Gastroesophageal sphincter (tissue), 4 donors: ENCODE results near the gene TFR2. TPM values are rescaled to one million over a fixed set of nuclear protein-coding genes. Genes with fewer than 3 reads are reported as not detected.

ENCODE experiments used
- ATAC-seq: fragments of 150-250 bp; one replicate; pipeline ENCODE4 v1.9.1; 2016; ENCODE audit warnings: mild to moderate bottlenecking, moderate library complexity
- H3K27ac ChIP-seq, 4 donors: fragments of 200-600 bp; sonication (generic) in 3 of 4; 1 replicate in 3 of 4; 2 replicates in 1 of 4; pipeline ENCODE4 v1.5.1; 2016 to 2019
- H3K27me3 ChIP-seq: fragments of 200-600 bp; sonication (generic); one replicate; pipeline ENCODE4 v1.5.1; 2019
- H3K36me3 ChIP-seq, 2 donors: fragments of 200-600 bp; sonication (generic); one replicate each; pipeline ENCODE4 v1.5.1; 2019; ENCODE audit warnings: control low read depth in 1 of 2
- H3K4me1 ChIP-seq, 3 donors: fragments of 200-600 bp; sonication (generic); 1 replicate in 2 of 3; 2 replicates in 1 of 3; pipeline ENCODE4 v1.5.1; 2016 to 2019; ENCODE audit warnings: control low read depth in 2 of 3
- H3K4me3 ChIP-seq, 2 donors: fragments of 200-600 bp; sonication (generic); one replicate each; pipeline ENCODE4 v1.5.1; 2019; ENCODE audit warnings: mild to moderate bottlenecking in 1 of 2, moderate library complexity in 1 of 2
- H3K9me3 ChIP-seq, 3 donors: fragments of 200-600 bp; sonication (generic); one replicate each; pipeline ENCODE4 v1.5.1; 2017 to 2019; ENCODE audit warnings: control low read depth in 2 of 3
- CTCF ChIP-seq, 4 experiments: fragments of 200-600 bp in 2 of 4; fragments of 450-650 bp in 2 of 4; sonication (generic) in 1 of 4; IDR thresholded peaks; one replicate each; pipeline ENCODE4 v1.5.1; 2017 to 2019; ENCODE audit warnings: antibody characterized with exemption in 4 of 4, mild to moderate bottlenecking in 2 of 4, moderate library complexity in 2 of 4
- EP300 ChIP-seq: sonication (generic); formaldehyde crosslinking; IDR thresholded peaks from one replicate; pipeline ENCODE4 v1.6.1; 2017; ENCODE audit warnings: antibody characterized with exemption, mild to moderate bottlenecking
- POLR2A ChIP-seq, 2 donors: fragments of 450-650 bp; IDR thresholded peaks; one replicate each; pipeline ENCODE4 v1.6.1; 2017; ENCODE audit warnings: antibody characterized with exemption in 2 of 2, mild to moderate bottlenecking in 2 of 2, moderate library complexity in 1 of 2
- POLR2AphosphoS5 ChIP-seq: sonication (generic); formaldehyde crosslinking; IDR thresholded peaks from one replicate; pipeline ENCODE4 v1.6.1; 2017; ENCODE audit warnings: antibody characterized with exemption
- WGBS, 2 donors: methylation state at CpG; one replicate each; pipeline ENCODE4 v1.1.5; 2018; ENCODE audit warnings: low coverage in 1 of 2; 5-methylcytosine and 5-hydroxymethylcytosine counted together
- total RNA-seq, 4 donors: library from RNA; depleted of rRNA; stranded (reverse); fragments of >200 nt; gene quantifications; one replicate each; pipeline ENCODE4 v1.1.0, GENCODE V29; 2016

TFR2 gene
- total RNA-seq, 4 donors from 2014 or later: 1.6 TPM; not detected in 3

- Histone ChIP-seq H3K4me3 (no peak overlapping the region), H3K27me3 (peaks cover 20% of the 10 kb centered on the region), H3K4me1 (peaks cover 0 to 5% (median 0%) of the 10 kb centered on the region in 3 donors), H3K36me3 (no peaks in the 10 kb centered on the region), H3K9me3 (no peaks in the 10 kb centered on the region), H3K27ac (no peak overlapping the region)
- 97 to 100% methylated on average over 1 to 6 of the region's 7 CpGs for WGBS, 2 donors
- ATAC-seq: no peak
- TF ChIP-seq POLR2AphosphoS5: no peak
- TF ChIP-seq POLR2A (IDR thresholded peaks at IDR 0.05): no peak
- no peak for TF ChIP-seq CTCF (IDR thresholded peaks at IDR 0.05)
- no peak for TF ChIP-seq EP300
These were observed 46.2 kb downstream of the TFR2 start for GRCh38 chr7:100595188-100595587.

- Histone ChIP-seq H3K4me3 (no peak overlapping the region), H3K27ac (no peak overlapping the region), H3K36me3 (no peaks in the 10 kb centered on the region), H3K27me3 (peaks cover 20% of the 10 kb centered on the region), H3K4me1 (peaks cover 0 to 24% (median 4%) of the 10 kb centered on the region in 3 donors), H3K9me3 (no peaks in the 10 kb centered on the region)
- TF ChIP-seq POLR2AphosphoS5 (no peak), EP300 (no peak), POLR2A (IDR thresholded peaks at IDR 0.05) (no peak), CTCF (IDR thresholded peaks at IDR 0.05) (no peak)
- WGBS, 2 donors: 90 to 96% methylated on average over 2 to 9 of the region's 17 CpGs
- ATAC-seq: no peak
These were observed 49.8 kb downstream of the TFR2 start for GRCh38 chr7:100591596-100591995.

GRCh38 chr7:100590077-100590737 is 51.1 kb downstream of the TFR2 start:
- peaks cover 0 to 28% (median 6%) of the 10 kb centered on the region in 3 donors for H3K4me1 ChIP-seq
- H3K27me3 ChIP-seq: peaks cover 20% of the 10 kb centered on the region
- H3K4me3 ChIP-seq: peak overlapping the region in 1 of 2 donors; percentile 29
- H3K36me3 ChIP-seq: no peaks in the 10 kb centered on the region
- ATAC-seq: no peak
- H3K9me3 ChIP-seq: no peaks in the 10 kb centered on the region
- peak overlapping the region in 3 of 4 donors; percentile 33 to 58 (median 57) for H3K27ac ChIP-seq
- WGBS, 2 donors: 14 to 41% methylated on average over 10 to 14 of the region's 20 CpGs
- TF ChIP-seq POLR2A (IDR thresholded peaks at IDR 0.05) (no peak), CTCF (IDR thresholded peaks at IDR 0.05) (no peak), EP300 (no peak), POLR2AphosphoS5 (no peak)

GRCh38 chr7:100589341-100589947 is 51.9 kb downstream of the TFR2 start:
- peak overlapping the region in 3 of 4 donors; percentile 28 to 58 (median 57) for H3K27ac ChIP-seq
- H3K27me3 ChIP-seq: peaks cover 20% of the 10 kb centered on the region
- H3K4me3 ChIP-seq: peak overlapping the region in 1 of 2 donors; percentile 29
- H3K4me1 ChIP-seq: peaks cover 0 to 36% (median 14%) of the 10 kb centered on the region in 3 donors
- no peaks in the 10 kb centered on the region for H3K9me3 ChIP-seq
- no peak for TF ChIP-seq CTCF (IDR thresholded peaks at IDR 0.05)
- TF ChIP-seq POLR2A (IDR thresholded peaks at IDR 0.05): no peak
- TF ChIP-seq POLR2AphosphoS5: no peak
- TF ChIP-seq EP300: no peak
- WGBS, 2 donors: 33 to 42% methylated on average over 6 to 7 of the region's 7 CpGs
- no peaks in the 10 kb centered on the region for H3K36me3 ChIP-seq
- ATAC-seq: no peak

GRCh38 chr7:100588438-100588837 is 52.9 kb downstream of the TFR2 start:
- H3K27ac ChIP-seq: no peak overlapping the region
- no peaks in the 10 kb centered on the region for H3K9me3 ChIP-seq
- no peak for ATAC-seq
- no peak overlapping the region for H3K4me3 ChIP-seq
- WGBS, 2 donors: no CpG with 5 or more reads among the region's 1 CpG
- peaks cover 20% of the 10 kb centered on the region for H3K27me3 ChIP-seq
- peaks cover 0 to 2% of the 10 kb centered on the region in 2 donors for H3K36me3 ChIP-seq
- peaks cover 0 to 46% (median 24%) of the 10 kb centered on the region in 3 donors for H3K4me1 ChIP-seq
- TF ChIP-seq CTCF (IDR thresholded peaks at IDR 0.05): peak in 2 of 4 experiments; percentile 16 to 28
- no peak for TF ChIP-seq EP300
- TF ChIP-seq POLR2AphosphoS5: no peak
